OCI-LY7 (cell line): ENCODE data around the gene PIP5K1C.

Experiments used
- CTCF ChIP-seq: fragments of 200-600 bp; sonication (generic); conservative IDR thresholded peaks from 2 replicates; pipeline ENCODE4 v1.5.1; 2014; ENCODE audit warnings: mild to moderate bottlenecking, antibody characterized with exemption, low read length, moderate library complexity, mixed read lengths
- EZH2phosphoT487 ChIP-seq: fragments of 200-600 bp; sonication (generic); IDR thresholded peaks from 2 replicates; pipeline ENCODE4 v1.6.1; 2018; ENCODE audit warnings: low read depth, borderline replicate concordance, mild to moderate bottlenecking, mixed run types, antibody characterized with exemption, low read length, moderate library complexity, mixed read lengths

GRCh38 chr19:3730457-3730958 is 30.2 kb upstream of the PIP5K1C start:
- TF ChIP-seq CTCF (no peak), EZH2phosphoT487 (no peak)
